ENCODE results near the gene AGBL4.

GRCh38 chr1:48710318-48710717 is 1313.4 kb downstream of the AGBL4 start:
- TF ChIP-seq GATA3 (IDR thresholded peaks at IDR 0.05; ENCODE audit: low read depth, low read length), result no peak
- TF ChIP-seq GATA2 (IDR thresholded peaks at IDR 0.05; ENCODE audit: low read depth, low read length), result no peak

Data from SH-SY5Y (cell line).